ENCODE results near the gene TANC2. TPM values are rescaled to one million over a fixed set of nuclear protein-coding genes. Genes with fewer than 3 reads are reported as not detected.

Gene TANC2
- total and polyA plus RNA-seq, 9 of the 15 experiments (the other 6 are each of a cell fraction or from before 2014, with no cell fraction given) = 0.46 to 7.8 (median 4.5) TPM

- TF ChIP-seq CSDE1 (IDR thresholded peaks at IDR 0.05) = no peak
- no peak for TF ChIP-seq CBX3 (IDR thresholded peaks at IDR 0.05; ENCODE audit: borderline replicate concordance in 1 of 2, low read length in 2 of 2)
- TF ChIP-seq TBL1XR1 (IDR thresholded peaks at IDR 0.05; ENCODE audit: low read length in 2 of 2) = peak in 1 of 2 experiments; percentile 61; a peak in 2 of 4 replicates
- TF ChIP-seq XRCC3 (IDR thresholded peaks at IDR 0.05) = no peak
- TF ChIP-seq KLF6 (CRISPR knock-in tag; IDR thresholded peaks at IDR 0.05; ENCODE audit: borderline replicate concordance) = no peak
- no peak for TF ChIP-seq ZBTB26 (CRISPR knock-in tag; IDR thresholded peaks at IDR 0.05)
- no peak for TF ChIP-seq ZNF311 (CRISPR knock-in tag; IDR thresholded peaks at IDR 0.05)
- TF ChIP-seq HDAC6 (IDR thresholded peaks at IDR 0.05; ENCODE audit: low read depth, low read length) = no peak
- TF ChIP-seq SMARCC2 (IDR thresholded peaks at IDR 0.05; ENCODE audit: low read depth) = peak; percentile 75
- TF ChIP-seq, protein P1, sequence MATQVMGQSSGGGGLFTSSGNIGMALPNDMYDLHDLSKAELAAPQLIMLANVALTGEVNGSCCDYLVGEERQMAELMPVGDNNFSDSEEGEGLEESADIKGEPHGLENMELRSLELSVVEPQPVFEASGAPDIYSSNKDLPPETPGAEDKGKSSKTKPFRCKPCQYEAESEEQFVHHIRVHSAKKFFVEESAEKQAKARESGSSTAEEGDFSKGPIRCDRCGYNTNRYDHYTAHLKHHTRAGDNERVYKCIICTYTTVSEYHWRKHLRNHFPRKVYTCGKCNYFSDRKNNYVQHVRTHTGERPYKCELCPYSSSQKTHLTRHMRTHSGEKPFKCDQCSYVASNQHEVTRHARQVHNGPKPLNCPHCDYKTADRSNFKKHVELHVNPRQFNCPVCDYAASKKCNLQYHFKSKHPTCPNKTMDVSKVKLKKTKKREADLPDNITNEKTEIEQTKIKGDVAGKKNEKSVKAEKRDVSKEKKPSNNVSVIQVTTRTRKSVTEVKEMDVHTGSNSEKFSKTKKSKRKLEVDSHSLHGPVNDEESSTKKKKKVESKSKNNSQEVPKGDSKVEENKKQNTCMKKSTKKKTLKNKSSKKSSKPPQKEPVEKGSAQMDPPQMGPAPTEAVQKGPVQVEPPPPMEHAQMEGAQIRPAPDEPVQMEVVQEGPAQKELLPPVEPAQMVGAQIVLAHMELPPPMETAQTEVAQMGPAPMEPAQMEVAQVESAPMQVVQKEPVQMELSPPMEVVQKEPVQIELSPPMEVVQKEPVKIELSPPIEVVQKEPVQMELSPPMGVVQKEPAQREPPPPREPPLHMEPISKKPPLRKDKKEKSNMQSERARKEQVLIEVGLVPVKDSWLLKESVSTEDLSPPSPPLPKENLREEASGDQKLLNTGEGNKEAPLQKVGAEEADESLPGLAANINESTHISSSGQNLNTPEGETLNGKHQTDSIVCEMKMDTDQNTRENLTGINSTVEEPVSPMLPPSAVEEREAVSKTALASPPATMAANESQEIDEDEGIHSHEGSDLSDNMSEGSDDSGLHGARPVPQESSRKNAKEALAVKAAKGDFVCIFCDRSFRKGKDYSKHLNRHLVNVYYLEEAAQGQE (IDR thresholded peaks at IDR 0.05; ENCODE audit: borderline replicate concordance) = no peak
- TF ChIP-seq, protein P1 (CRISPR knock-in tag; IDR thresholded peaks at IDR 0.05; ENCODE audit: low read depth) = no peak
- TF ChIP-seq MEF2A (IDR thresholded peaks at IDR 0.05; ENCODE audit: control insufficient read depth, low read depth, low read length) = no peak
- no peak for TF ChIP-seq ZNF449 (CRISPR knock-in tag; IDR thresholded peaks at IDR 0.05)
- TF ChIP-seq, protein P2, sequence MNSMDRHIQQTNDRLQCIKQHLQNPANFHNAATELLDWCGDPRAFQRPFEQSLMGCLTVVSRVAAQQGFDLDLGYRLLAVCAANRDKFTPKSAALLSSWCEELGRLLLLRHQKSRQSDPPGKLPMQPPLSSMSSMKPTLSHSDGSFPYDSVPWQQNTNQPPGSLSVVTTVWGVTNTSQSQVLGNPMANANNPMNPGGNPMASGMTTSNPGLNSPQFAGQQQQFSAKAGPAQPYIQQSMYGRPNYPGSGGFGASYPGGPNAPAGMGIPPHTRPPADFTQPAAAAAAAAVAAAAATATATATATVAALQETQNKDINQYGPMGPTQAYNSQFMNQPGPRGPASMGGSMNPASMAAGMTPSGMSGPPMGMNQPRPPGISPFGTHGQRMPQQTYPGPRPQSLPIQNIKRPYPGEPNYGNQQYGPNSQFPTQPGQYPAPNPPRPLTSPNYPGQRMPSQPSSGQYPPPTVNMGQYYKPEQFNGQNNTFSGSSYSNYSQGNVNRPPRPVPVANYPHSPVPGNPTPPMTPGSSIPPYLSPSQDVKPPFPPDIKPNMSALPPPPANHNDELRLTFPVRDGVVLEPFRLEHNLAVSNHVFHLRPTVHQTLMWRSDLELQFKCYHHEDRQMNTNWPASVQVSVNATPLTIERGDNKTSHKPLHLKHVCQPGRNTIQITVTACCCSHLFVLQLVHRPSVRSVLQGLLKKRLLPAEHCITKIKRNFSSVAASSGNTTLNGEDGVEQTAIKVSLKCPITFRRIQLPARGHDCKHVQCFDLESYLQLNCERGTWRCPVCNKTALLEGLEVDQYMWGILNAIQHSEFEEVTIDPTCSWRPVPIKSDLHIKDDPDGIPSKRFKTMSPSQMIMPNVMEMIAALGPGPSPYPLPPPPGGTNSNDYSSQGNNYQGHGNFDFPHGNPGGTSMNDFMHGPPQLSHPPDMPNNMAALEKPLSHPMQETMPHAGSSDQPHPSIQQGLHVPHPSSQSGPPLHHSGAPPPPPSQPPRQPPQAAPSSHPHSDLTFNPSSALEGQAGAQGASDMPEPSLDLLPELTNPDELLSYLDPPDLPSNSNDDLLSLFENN (IDR thresholded peaks at IDR 0.05; ENCODE audit: low read depth in 2 of 2, low read length in 2 of 2) = peak in 1 of 2 experiments; percentile 89; a peak in 2 of 4 replicates
These were observed 28.9 kb downstream of the TANC2 start (continued) for GRCh38 chr17:62994931-62995330.
